ENCODE data around the gene CERT1.

DNA sequence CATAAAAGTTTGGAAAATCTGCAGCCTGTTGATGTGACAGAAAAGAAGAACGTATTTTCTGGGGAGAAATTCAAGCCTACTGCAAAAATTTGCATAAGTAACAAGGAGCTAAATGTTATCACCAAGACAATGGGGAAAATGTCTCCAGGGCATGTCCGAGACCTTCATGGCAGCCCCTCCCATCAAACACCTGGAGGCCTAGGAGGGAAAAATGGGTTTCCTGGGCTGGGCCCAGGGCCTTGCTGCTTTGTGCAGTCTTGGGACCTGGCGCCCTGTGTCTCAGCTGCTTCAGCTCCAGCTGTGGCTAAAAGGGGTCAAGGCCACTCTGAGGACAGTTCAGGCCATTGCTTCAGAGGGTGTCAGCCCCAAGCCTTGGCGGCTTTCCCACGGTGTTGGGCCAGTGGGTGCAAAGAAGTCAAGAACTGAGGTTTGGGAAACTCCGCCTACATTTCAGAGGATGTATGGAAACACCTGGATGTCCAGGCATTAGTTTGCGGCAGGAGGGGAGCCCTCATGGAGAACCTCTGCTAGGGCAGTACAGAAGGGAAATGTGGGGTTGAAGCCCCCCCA lies 13.1 kb downstream of the CERT1 start:
- TF ChIP-seq, protein P1, sequence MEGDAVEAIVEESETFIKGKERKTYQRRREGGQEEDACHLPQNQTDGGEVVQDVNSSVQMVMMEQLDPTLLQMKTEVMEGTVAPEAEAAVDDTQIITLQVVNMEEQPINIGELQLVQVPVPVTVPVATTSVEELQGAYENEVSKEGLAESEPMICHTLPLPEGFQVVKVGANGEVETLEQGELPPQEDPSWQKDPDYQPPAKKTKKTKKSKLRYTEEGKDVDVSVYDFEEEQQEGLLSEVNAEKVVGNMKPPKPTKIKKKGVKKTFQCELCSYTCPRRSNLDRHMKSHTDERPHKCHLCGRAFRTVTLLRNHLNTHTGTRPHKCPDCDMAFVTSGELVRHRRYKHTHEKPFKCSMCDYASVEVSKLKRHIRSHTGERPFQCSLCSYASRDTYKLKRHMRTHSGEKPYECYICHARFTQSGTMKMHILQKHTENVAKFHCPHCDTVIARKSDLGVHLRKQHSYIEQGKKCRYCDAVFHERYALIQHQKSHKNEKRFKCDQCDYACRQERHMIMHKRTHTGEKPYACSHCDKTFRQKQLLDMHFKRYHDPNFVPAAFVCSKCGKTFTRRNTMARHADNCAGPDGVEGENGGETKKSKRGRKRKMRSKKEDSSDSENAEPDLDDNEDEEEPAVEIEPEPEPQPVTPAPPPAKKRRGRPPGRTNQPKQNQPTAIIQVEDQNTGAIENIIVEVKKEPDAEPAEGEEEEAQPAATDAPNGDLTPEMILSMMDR (conservative IDR thresholded peaks at IDR 0.05; ENCODE audit: low read length): no peak
- TF ChIP-seq EZH2phosphoT487 (IDR thresholded peaks at IDR 0.05; ENCODE audit: borderline replicate concordance, low read depth, low read length): no peak

All from OCI-LY7 (cell line).